GM12865 (cell line): Measurements from ENCODE around the gene TAF3.

Experiments used
- DNase-seq: peaks from one replicate; pipeline ENCODE4 v3.0.0; 2010; ENCODE audit warnings: low read depth
- H3K4me3 ChIP-seq: 2 replicates; pipeline ENCODE4 v1.5.1; 2011; ENCODE audit warnings: mild to moderate bottlenecking, low read depth, low read length, control low read depth
- TF ChIP-seq, protein P1 (sequence below): IDR thresholded peaks from 2 replicates; pipeline ENCODE4 v1.5.1; 2011; ENCODE audit warnings: low read length, control low read depth, low read depth, inconsistent platforms; ENCODE audit not compliant: insufficient read depth; ENCODE audit errors: missing control alignments

Gene TAF3

DNA sequence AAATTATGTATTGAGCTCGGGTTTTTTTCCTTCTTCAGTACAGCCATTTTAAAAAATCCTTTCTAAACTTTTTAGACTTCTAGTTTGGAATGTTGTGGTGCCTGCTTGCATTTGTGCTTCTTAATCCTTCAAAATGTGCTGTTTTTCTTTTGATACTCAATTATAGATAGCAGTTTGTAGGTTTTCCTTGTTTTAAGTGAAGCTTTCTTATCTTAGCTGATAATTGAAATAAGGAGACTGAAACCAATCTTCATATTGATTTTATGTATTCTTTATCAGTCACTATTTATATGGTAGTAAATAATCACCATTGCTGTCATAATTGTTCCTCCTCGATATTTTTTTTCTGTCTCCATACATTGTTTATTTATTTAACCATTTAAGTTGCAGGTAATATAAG, 56.6 kb downstream of the TAF3 start:
- DNase-seq: no peak
- TF ChIP-seq, protein P1, sequence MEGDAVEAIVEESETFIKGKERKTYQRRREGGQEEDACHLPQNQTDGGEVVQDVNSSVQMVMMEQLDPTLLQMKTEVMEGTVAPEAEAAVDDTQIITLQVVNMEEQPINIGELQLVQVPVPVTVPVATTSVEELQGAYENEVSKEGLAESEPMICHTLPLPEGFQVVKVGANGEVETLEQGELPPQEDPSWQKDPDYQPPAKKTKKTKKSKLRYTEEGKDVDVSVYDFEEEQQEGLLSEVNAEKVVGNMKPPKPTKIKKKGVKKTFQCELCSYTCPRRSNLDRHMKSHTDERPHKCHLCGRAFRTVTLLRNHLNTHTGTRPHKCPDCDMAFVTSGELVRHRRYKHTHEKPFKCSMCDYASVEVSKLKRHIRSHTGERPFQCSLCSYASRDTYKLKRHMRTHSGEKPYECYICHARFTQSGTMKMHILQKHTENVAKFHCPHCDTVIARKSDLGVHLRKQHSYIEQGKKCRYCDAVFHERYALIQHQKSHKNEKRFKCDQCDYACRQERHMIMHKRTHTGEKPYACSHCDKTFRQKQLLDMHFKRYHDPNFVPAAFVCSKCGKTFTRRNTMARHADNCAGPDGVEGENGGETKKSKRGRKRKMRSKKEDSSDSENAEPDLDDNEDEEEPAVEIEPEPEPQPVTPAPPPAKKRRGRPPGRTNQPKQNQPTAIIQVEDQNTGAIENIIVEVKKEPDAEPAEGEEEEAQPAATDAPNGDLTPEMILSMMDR: no peak
- no peak overlapping the region for H3K4me3 ChIP-seq

GRCh38 chr10:7876541-7877127, 58.3 kb downstream of the TAF3 start:
- no peak for DNase-seq
- TF ChIP-seq, protein P1: no peak
- H3K4me3 ChIP-seq: no peak overlapping the region

- TF ChIP-seq, protein P1: no peak
- no peak for DNase-seq
- H3K4me3 ChIP-seq: no peak overlapping the region
Measured at GRCh38 chr10:7881119-7881518, 62.8 kb downstream of the TAF3 start.

DNA sequence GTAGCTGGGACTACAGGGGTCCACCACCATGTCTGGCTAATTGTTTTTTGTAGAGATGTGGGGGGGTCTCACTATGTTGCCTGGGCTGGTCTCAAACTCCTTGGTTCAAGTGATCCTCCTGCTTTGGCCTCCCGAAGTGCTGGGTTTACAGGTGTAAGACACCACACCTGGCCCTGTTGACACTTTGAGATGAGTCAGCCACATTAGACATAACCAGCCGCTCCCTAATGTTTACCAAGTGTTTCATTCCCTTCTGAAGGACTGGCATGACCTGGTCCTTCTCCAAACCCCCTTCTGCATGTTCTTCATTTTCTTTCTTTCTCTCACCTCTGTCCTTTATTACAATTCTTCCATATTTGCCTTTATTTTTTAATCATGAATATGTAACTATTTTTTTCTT, 67.8 kb downstream of the TAF3 start:
- no peak overlapping the region for H3K4me3 ChIP-seq
- no peak for DNase-seq
- TF ChIP-seq, protein P1: no peak

DNA sequence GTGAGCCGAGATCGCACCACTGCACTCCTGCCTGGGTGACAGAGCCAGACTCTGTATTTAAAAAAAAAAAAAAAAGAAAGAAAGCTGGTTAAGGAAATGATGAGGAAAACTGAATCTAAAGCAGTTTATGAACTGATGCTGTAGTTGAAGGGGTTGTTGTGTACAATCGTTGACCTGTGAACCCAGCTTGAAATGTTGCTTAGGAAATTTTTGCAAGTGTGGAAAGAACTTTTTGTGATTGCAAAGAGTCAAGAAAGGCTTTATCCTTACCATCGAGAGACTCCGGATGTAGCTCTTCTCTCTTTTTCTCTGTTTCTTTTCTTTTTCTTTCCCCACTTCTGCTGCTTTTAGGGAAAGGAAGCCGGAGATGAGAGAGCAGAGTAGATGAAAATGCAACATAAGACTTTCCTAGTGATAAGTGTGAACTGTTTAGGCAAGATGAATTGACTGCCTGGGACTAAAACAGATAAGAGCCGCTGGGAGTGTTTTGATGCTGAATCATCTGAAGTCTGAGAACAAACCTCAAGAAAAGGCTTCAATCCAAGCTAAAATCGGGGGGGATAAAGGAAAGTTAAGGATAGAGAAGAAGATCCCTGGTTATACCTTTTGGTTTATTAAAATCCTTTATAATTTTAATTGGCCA, 69.0 kb downstream of the TAF3 start:
- DNase-seq: no peak
- TF ChIP-seq, protein P1: no peak
- H3K4me3 ChIP-seq: no peak overlapping the region

GRCh38 chr10:7889947-7890542, 71.7 kb downstream of the TAF3 start:
- peak; percentile 8 for DNase-seq
- TF ChIP-seq, protein P1: no peak
- no peak overlapping the region for H3K4me3 ChIP-seq
